Left renal pelvis (tissue), 4 donors: ENCODE data around the gene PTPN13. TPM values are rescaled to one million over a fixed set of nuclear protein-coding genes. Genes with fewer than 3 reads are reported as not detected.
"Not testable (repeated sequence)": the region's sequence is repeated elsewhere in the genome, so short reads cannot be mapped to it uniquely, and the experiment has no call there.

Source experiments
- DNase-seq, 4 donors: peaks; one replicate each; pipeline ENCODE4 v3.0.0-alpha.2; 2013; ENCODE audit warnings: low read depth in 4 of 4, low spot score in 3 of 4
- polyA plus RNA-seq, 4 donors: library from polyadenylated mRNA; unstranded; fragments of 120-200 nt; gene quantifications; one replicate each; pipeline ENCODE4 v1.2.1, GENCODE V29; 2013; ENCODE audit not compliant: insufficient read length in 4 of 4

Gene PTPN13
- polyA plus RNA-seq, 4 donors = 26.5 to 158 (median 126) TPM

GRCh38 chr4:86704601-86705000, 110.5 kb downstream of the PTPN13 start:
- no peak for DNase-seq

GRCh38 chr4:86706923-86707597, 112.9 kb downstream of the PTPN13 start:
- no peak for DNase-seq

DNA sequence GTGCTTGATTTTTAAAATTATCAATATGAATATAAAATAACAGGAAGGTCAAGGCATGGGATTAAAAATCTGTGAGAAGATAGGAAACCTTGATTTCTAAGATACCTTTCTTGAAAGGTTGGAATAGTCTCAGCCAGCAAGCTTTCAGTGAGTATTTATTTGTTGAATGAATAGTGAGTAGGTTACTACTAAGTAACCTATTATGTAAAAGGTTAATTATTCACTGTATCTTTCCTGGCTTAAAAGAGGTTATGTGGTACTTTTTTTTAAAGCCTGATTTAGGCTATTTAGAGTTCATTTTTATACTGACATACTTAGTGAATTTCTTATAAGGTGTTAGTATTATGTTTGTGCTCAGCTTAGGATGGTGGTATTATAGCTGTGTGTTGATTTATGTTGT, 123.5 kb downstream of the PTPN13 start:
- peak in 1 of 4 donors; percentile 42 for DNase-seq

DNA sequence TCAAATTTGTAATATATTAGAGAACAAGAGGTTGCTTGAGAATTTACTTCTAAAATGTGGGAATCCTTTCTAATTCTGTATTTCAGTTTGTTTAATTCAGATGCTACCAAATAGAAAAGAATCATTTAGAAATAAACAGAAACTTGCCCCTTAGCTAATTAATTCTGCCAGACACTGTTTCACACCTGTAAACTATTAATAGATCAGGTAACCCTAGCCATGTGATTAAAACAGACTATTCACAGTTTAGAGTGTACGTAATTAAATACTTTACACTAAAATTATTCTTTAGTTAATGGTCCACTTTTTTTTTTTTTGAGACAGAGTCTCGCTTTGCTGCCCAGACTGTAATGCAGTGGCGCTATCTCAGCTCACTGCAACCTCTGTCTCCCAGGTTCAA, 124.0 kb downstream of the PTPN13 start:
- peak in 1 of 4 donors; percentile 10 for DNase-seq

DNA sequence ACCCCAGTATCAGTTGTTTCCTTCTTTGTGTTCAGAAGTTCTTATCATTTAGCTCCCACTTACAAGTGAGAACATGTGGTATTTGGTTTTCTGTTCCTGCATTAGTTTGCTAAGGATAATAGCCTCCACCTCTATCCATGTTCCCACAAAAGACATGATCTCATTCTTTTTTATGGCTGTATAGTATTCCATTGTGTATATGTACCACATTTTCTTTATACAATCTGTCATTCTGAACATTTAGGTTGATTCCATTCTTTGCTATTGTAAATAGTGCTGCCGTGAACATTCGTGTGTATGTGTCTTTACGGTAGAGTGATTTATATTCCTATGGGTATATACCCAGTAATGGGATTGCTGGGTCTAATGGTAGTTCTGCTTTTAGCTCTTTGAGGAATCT, 125.0 kb downstream of the PTPN13 start:
- not testable (repeated sequence) for DNase-seq

GRCh38 chr4:86720508-86721068, 126.5 kb downstream of the PTPN13 start:
- no peak for DNase-seq

DNA sequence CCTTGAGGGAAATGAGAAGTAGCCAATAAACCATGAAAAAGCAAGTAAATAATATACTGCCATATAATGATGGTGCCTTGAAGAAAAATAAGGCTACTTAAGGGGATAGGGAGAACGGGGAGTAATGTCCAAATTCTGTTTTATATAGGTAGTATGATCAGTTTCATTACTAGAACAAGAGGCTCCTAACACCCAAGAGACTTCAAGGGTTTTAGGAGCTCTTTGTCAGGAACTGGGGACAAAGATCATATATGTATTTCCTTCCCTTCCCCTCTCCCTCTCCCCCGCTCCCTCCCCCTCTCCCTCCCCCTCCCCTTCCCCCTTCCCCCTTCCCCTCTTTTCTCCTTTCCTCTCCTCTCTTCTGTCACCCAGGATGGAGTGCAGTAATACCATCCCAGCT, 127.3 kb downstream of the PTPN13 start:
- DNase-seq = no peak

DNA sequence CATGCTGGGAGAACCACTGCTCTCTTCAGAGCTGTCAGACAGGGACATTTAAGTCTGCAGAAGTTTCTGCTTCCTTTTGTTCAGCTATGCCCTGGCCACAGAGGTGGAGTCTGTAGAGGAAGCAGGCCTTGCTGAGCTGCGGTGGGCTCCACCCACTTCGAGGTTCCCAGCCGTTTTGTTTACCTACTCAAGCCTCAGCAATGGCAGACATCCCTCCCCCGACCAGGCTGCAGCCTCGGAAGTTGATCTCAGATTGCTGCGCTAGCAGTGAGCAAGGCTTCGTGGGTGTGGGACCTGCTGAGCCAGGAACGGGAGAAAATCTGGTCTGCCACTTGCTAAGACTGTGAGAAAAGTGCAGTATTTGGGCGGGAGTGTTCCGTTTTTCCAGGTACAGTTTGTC, 136.2 kb downstream of the PTPN13 start:
- no peak for DNase-seq

DNA sequence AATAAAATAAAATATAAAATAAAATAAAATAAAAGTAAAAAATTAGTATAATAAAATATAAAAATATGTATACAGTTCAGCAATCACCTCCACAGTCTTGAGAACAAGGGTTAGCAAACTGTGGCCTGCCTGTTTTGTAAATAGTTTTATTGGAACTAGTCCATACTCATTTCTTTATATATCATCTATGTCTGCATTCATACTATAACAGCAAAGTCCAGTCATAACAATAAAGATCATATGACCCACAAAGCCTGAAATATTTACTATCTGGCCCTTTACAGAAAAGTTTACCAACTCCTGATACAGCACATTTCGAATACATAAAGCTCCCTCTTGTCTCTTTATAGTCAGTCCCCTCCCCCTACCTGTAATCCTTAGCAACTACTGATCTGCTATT, 143.1 kb downstream of the PTPN13 start:
- DNase-seq = no peak

GRCh38 chr4:86741846-86742245, 147.7 kb downstream of the PTPN13 start:
- peak in 1 of 4 donors; percentile 16 for DNase-seq

GRCh38 chr4:86744570-86744969, 150.5 kb downstream of the PTPN13 start:
- no peak for DNase-seq

DNA sequence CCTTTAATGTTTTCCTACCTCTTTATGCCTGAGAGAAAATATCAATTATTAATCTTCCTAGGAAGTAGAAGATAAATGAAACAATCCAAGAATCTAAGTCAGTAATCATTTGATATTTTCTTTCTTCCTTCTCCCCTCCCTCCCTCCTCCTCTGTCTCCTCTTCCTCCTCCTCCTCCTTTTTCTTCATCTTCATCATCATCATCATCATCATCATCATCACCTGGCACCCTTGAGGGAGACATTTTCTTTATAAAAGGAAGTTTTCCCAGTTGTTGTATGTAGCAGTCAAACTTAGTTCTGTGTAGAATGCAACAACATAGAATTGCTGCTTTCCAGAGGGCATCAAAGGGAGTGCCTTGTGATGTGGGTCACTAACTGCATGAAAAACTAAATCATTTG, 155.0 kb downstream of the PTPN13 start:
- no peak for DNase-seq

DNA sequence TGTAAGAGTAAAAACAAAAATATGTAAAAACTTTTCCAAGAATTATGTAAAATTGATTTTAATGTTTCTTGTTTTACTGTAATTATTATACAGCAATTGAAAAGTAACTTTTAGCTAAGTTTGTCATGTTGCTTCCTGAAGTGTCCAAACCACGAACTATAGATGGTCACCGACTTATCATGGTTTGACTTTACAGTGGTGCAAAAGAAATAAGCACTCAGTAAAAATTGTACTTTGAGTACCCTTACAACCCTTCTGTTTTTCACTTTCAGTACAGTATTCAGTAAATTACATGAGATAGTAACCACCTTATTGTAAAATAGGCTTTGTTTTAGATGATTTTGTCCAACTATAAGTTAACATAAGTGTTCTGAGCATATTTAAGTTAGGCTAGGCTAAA, 161.3 kb downstream of the PTPN13 start:
- DNase-seq = no peak

DNA sequence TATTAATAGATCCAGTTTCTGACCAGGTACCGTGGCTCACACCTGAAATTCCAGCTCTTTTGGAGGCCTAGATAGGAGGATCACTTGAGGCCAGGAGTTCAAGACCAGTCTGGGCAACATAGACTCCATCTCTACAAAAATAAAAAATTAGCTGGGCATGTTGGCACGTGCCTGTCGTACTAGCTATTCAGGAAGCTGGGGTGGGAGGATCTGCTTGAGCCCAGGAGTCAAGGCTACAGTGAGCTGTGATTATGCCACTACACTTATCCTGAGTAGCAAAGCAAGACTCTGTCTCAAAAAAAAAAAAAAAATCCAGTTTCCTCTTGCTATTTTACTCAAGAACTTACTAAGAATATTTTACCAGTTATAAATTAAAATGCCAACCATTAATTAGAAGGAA, 163.4 kb downstream of the PTPN13 start:
- DNase-seq = no peak

GRCh38 chr4:86759298-86759697, 165.2 kb downstream of the PTPN13 start:
- no peak for DNase-seq

DNA sequence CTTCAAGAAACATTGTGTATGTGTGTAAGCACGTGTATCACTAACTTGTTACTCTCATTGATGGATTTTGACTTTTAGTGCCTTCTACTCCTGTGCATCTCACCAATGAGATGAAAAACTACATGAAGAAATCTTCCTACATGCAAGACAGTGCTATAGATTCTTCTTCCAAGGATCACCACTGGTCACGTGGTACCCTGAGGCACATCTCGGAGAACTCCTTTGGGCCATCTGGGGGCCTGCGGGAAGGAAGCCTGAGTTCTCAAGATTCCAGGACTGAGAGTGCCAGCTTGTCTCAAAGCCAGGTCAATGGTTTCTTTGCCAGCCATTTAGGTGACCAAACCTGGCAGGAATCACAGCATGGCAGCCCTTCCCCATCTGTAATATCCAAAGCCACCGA, 168.5 kb downstream of the PTPN13 start:
- DNase-seq = no peak

- no peak for DNase-seq
Observed at GRCh38 chr4:86769794-86770193, 175.7 kb downstream of the PTPN13 start.

- no peak for DNase-seq
Observed at GRCh38 chr4:86771141-86771540, 177.0 kb downstream of the PTPN13 start.

DNA sequence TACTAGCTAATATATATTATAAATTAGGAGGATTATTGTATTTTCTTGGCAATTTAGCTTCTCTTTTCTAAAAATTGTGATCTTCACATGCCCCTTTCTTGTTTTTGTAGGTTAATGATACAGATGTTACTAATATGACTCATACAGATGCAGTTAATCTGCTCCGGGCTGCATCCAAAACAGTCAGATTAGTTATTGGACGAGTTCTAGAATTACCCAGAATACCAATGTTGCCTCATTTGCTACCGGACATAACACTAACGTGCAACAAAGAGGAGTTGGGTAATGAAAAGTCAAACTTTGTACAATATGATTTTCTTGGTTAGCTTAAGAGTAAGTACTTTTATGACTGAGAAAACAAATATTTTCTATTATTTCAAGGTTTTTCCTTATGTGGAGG, 180.9 kb downstream of the PTPN13 start:
- DNase-seq = no peak

DNA sequence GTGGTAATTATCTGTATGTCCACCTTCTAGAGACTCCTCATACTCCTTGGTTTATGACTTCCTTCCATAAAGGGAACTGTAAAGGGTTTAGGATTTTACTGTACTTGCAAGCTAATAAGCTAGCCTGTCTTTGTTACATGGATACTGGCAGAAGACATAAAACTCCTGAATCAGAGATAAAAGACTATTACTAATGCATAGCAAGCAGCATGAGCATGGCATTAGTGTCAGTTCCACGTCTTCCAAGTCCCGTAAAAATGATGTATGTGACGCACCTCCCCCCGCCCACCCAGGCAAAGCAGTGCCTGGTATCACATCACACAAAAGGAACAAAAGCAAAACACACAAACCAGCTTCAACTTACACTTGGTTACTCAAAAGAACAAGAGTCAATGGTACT, 184.1 kb downstream of the PTPN13 start:
- DNase-seq = peak in 1 of 4 donors; percentile 3

- DNase-seq = no peak
Observed at GRCh38 chr4:86788826-86789225, 194.7 kb downstream of the PTPN13 start.

- no peak for DNase-seq
Observed at GRCh38 chr4:86791126-86791525, 197.0 kb downstream of the PTPN13 start.

DNA sequence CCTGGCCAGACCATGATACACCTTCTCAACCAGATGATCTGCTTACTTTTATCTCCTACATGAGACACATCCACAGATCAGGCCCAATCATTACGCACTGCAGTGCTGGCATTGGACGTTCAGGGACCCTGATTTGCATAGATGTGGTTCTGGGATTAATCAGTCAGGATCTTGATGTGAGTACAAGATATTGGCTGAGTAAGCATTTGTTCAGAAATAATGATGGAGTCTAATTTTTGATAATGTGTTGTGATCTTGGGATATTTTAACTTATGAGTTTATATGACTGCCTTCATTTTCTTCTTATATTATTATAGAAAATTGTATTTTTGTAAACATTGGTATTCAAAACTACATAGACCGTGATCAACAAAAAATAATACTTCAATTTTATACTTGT, 215.7 kb downstream of the PTPN13 start:
- DNase-seq = no peak
